ELF-1 (cell line): Measurements from ENCODE around the gene TYW5.
A peak's percentile ranks its signal among the peaks of the same experiment; 100 is the strongest.

Source experiments
- DNase-seq: peaks from one replicate; pipeline ENCODE4 v3.0.0-alpha.2; 2016; ENCODE audit warnings: low read depth, low spot score

The TYW5 gene, protein sequence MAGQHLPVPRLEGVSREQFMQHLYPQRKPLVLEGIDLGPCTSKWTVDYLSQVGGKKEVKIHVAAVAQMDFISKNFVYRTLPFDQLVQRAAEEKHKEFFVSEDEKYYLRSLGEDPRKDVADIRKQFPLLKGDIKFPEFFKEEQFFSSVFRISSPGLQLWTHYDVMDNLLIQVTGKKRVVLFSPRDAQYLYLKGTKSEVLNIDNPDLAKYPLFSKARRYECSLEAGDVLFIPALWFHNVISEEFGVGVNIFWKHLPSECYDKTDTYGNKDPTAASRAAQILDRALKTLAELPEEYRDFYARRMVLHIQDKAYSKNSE

GRCh38 chr2:199955339-199956061, at the start of gene TYW5, which contains the start of gene MAIP1:
Gene TYW5, minus strand, starts transcription at chr2:199955491. Its CDS starts 21 bp downstream, at chr2:199955470.
Gene MAIP1, plus strand, starts transcription at chr2:199955582. Its CDS starts 217 bp downstream, at chr2:199955799.
- DNase-seq, result peak; percentile 92

DNA sequence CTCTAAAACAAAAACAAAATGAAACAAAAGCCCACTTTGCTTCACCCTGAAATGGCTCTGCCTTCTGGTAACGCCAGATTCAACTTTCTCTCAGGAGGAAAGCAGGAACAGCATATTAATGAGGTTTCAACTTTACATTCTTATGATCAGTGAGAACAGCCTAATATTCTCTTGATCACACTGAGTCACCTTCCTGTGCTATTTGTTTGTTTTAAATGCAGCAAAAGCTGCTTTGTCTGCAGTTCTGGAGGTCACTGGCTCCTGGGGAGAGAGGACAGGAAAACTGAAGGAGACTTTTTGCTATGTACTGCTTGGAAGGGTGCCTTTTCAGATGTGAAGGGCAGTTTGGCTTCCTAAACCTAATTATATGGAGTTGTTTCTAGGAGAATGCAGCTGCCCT, 48.2 kb upstream of the TYW5 start:
- no peak for DNase-seq

DNA sequence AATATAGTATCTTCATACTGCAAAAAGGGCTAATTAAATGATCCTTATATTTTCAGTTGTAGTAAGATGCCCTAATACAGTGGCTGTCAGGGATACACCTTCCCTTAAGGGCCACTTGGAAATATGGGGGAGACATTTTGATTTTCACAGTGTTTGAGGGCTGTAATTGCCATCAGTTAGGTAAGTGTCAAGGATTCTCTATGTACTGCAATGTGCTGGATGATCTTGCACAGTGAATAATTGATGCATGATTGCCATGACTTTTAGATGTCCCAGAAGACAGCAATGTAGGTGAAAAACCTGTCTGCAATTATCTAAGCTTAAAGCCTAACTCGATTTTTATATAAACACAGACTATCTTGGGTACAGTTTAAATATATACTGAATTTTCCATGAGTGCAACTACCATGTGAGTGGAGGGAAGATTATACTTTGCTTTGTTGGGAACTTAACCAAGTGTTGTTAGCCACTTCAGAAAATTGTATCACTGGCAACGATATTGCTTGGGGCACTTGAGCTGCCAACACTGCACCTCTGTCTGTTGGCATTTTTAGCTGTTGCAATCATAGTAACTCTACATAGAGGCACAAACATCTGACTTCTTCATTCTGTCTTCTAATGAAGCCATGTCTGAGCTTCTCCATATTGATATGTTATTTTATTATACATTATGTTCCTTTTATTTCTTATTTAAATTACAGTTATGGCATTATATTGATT, 45.3 kb upstream of the TYW5 start:
- no peak for DNase-seq

- DNase-seq, result no peak
Observed at GRCh38 chr2:199999166-199999565, 43.9 kb upstream of the TYW5 start.

DNA sequence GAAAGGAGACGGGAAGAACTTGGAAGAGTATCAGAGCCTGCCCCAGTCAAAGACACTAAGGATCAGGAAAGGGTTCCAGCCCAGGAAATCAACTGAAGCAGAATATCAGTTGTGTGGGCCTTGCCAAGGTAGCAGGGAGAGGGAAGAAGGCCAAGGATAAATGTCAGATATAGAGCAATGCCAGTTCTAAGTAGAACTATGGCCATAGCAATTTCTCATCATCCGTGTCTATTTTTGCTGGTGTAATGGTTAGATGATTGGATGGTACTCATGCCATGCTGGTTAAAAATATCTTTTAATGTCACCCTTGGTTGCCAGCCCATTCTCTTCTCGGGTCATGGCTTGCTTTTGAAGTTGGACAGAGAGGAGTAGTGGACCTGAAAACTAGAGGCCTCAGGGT, 42.0 kb upstream of the TYW5 start:
- no peak for DNase-seq

GRCh38 chr2:199994896-199995295, 39.6 kb upstream of the TYW5 start:
- DNase-seq, result no peak

DNA sequence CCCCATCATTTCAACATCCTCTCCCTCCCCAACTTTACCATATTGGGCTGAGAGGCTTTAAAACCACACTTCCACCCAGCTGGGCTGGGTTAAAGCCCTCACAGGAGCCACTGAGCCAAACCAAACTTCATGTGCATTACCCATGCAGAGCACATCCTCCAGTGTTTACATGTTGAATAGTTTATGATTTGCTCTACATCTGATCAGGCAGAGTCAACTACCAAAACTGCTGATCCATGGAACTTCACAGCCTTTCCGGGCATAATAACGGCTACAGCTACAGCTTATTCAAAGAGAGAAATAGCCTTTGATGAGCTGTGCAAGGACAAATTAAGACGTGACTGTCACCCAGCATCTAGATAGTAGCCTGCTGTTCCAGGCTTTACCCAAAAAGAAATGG, 39.1 kb upstream of the TYW5 start:
- DNase-seq, result no peak

DNA sequence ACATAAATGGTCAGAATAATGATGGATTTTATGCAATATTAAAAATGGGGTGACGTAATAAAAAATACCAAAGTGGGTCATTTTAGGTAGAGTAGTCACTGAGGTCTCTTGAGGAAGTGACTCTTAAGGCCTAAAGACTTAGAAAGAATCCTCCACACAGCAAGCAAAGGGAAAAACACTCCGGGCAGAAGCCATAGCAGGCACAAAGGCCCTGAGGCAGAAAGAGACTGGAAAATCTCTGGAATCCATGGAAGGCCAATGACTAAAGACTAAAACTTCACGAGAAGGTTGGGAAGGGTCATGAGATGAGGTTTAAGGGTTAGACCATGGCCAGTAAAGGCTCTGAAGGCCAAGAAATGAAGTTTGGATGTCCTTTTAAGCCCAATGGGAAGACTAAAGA, 37.0 kb upstream of the TYW5 start:
- DNase-seq, result no peak

- no peak for DNase-seq
Observed at GRCh38 chr2:199991691-199992090, 36.4 kb upstream of the TYW5 start.

GRCh38 chr2:199989822-199990221, 34.5 kb upstream of the TYW5 start:
- no peak for DNase-seq

- no peak for DNase-seq
Observed at GRCh38 chr2:199988151-199988550, 32.9 kb upstream of the TYW5 start.

DNA sequence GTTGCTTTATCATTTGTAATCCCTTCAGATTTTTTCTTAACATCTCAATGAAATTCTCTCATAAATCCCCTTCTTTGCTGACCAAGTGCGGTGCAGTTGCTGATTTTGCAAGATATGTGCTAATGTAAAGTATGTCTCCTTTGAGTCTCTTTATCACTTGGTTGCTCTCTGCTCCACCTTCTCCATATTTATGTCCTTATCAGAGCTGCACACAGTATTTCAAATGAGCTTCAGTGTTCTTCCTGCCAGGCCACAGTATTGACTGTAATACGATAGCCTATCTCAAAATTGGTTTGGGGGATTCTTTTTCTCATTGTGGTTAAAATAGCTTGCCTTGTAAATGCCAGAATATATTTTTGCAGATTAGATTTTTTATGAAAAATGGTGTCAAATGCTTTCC, 32.3 kb upstream of the TYW5 start:
- DNase-seq, result no peak

DNA sequence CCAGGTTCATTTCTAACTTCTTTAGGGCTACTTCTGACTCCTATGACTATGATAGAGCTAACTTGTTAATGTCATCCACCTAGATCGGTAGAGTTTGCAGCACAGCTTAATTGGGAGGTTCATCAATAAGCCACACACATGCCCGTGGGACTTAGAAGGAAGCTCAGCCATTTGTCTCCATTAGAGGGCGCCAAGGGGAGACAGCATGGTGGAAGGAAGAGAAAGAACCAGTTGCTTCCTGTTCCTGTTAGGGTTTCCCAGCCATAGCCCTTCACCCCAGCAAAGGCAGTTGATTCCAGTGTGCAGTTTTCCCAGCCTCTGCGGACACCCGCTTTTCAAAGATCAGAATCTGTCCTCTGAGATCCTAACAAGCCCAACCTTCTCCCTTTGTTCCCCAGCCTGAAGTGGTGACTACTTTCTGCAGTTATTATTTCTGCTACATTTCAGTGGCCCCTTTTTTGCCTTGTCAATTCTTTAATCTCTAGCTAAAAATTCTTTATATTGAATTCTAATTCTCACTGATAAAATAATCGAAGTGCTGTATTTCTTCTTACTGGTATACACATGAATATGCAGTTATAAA, 30.4 kb upstream of the TYW5 start:
- peak; percentile 74 for DNase-seq

- no peak for DNase-seq
Observed at GRCh38 chr2:199984755-199985154, 29.5 kb upstream of the TYW5 start.

- DNase-seq, result no peak
Observed at GRCh38 chr2:199984159-199984558, 28.9 kb upstream of the TYW5 start.

- no peak for DNase-seq
Observed at GRCh38 chr2:199983534-199983933, 28.2 kb upstream of the TYW5 start.

- no peak for DNase-seq
Observed at GRCh38 chr2:199982126-199982843, 27.0 kb upstream of the TYW5 start.

DNA sequence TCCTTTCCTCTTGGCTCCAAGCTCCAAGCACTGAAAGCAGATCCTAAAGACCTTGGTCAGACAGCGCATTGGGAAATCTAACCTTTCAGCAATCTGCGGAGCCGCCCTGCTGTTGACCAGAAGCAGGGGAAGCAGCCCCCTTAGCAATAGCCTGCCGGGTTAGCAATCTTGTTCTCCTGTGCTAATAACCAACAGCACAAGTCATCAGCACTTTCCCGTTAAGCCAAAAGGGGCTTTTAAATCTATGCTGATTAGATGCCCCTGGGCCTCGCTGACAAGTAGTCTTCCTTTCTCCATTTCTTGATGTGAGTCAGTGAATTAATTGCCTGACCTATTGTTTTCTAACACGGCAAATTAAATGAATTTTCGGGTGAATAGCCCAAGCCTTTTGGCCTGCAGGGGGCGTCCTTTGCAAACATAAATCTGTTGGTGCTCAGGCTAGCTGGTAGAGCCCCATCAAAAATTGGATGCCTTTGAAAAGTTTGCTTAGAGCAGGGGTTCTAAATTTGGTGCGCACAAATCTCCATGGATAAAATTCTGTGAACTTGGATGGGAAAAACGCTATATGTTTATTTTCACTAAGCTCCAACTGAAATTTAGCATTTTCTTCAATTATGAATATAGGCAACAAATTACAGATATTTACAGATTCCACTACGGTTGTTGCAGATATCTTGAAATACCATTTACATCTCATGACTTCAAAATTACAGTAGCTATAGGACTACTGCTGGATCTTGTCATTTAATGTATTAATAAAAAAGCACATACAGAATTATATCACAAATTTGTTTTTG, 24.7 kb upstream of the TYW5 start:
- peak; percentile 87 for DNase-seq

- DNase-seq, result no peak
Observed at GRCh38 chr2:199979398-199979797, 24.1 kb upstream of the TYW5 start.

- no peak for DNase-seq
Observed at GRCh38 chr2:199977984-199978415, 22.7 kb upstream of the TYW5 start.
